Transverse colon (tissue), 4 donors: ENCODE results near the gene KLHL25. TPM values are rescaled to one million over a fixed set of nuclear protein-coding genes. Genes with fewer than 3 reads are reported as not detected.

Experiments used
- DNase-seq: peaks from one replicate; pipeline ENCODE4 v3.0.0-alpha.2; 2019
- H3K27ac ChIP-seq, 4 donors: fragments of 200-600 bp; sonication (generic); 2 replicates each; pipeline ENCODE4 v1.5.1; 2016 to 2018; ENCODE audit warnings: inconsistent platforms in 4 of 4
- H3K27me3 ChIP-seq: fragments of 200-600 bp; sonication (generic); 2 replicates; pipeline ENCODE4 v1.5.1; 2017; ENCODE audit warnings: inconsistent platforms
- H3K36me3 ChIP-seq, 4 donors: fragments of 200-600 bp; sonication (generic); 2 replicates each; pipeline ENCODE4 v1.5.1; 2017 to 2019; ENCODE audit warnings: inconsistent platforms in 4 of 4
- H3K4me1 ChIP-seq, 4 donors: fragments of 200-600 bp; sonication (generic); 2 replicates each; pipeline ENCODE4 v1.5.1; 2017 to 2020; ENCODE audit warnings: inconsistent platforms in 4 of 4
- H3K4me3 ChIP-seq, 4 donors: fragments of 200-600 bp; sonication (generic); 1 replicate in 1 of 4; 2 replicates in 3 of 4; pipeline versions ENCODE4 v1.5.1 to v1.6.1; 2017 to 2019; ENCODE audit warnings: inconsistent platforms in 4 of 4
- H3K9me3 ChIP-seq, 2 donors: fragments of 200-600 bp; sonication (generic); 2 replicates each; pipeline ENCODE4 v1.5.1; 2017 to 2019; ENCODE audit warnings: inconsistent platforms in 2 of 2
- CTCF ChIP-seq, 5 experiments: fragments of 200-600 bp in 3 of 5; fragments of 450-650 bp in 2 of 5; sonication (generic) in 3 of 5; IDR thresholded peaks; 1 replicate in 2 of 5; 2 replicates in 3 of 5; pipeline ENCODE4 v1.5.1; 2016 to 2017; ENCODE audit warnings: antibody characterized with exemption in 5 of 5, inconsistent platforms in 3 of 5, mild to moderate bottlenecking in 2 of 5, moderate library complexity in 1 of 5
- EP300 ChIP-seq: sonication (generic); formaldehyde crosslinking; IDR thresholded peaks from one replicate; pipeline ENCODE4 v1.6.1; 2017; ENCODE audit warnings: antibody characterized with exemption, low read depth
- POLR2A ChIP-seq: fragments of 450-650 bp; IDR thresholded peaks from one replicate; pipeline ENCODE4 v1.6.1; 2016; ENCODE audit warnings: antibody characterized with exemption, mild to moderate bottlenecking, moderate library complexity
- POLR2AphosphoS5 ChIP-seq, 3 donors: sonication (generic); formaldehyde crosslinking; IDR thresholded peaks; one replicate each; pipeline ENCODE4 v1.6.1; 2016; ENCODE audit warnings: antibody characterized with exemption in 3 of 3
- WGBS, 2 donors: methylation state at CpG; one replicate each; pipeline ENCODE4 v1.1.5; 2018; ENCODE audit warnings: low coverage in 1 of 2; 5-methylcytosine and 5-hydroxymethylcytosine counted together
- in situ Hi-C, 4 donors: fragments of 200-750 bp; cut with MboI; loops; one replicate each; pipeline versions ENCODE4 v1.15.0 to v1.15.1; 2017; ENCODE audit warnings: low sequenced_read_pairs in 3 of 4, low pct_ligation_motif_present in 1 of 4, low pct_unique_long_range_greater_than_20kb in 1 of 4
- intact Hi-C: fragments of 100-400 bp; cut with DNase I; formaldehyde crosslinking; loops from one replicate; pipeline ENCODE4 v1.15.1; 2023; ENCODE audit warnings: low total_unique reads
- total RNA-seq, 4 donors: library from RNA; depleted of rRNA; stranded (reverse); fragments of >200 nt; gene quantifications; one replicate each; pipeline ENCODE4 v1.1.0, GENCODE V29; 2016

KLHL25 gene
- total RNA-seq, 4 donors from 2014 or later, result 10.1 to 36.0 (median 10.8) TPM

- 75 to 81% methylated on average over 1 of the region's 1 CpG for WGBS, 2 donors
- Histone ChIP-seq H3K27me3 (no peaks in the 10 kb centered on the region), H3K4me3 (no peak overlapping the region), H3K27ac (no peak overlapping the region), H3K4me1 (peaks cover 15 to 45% (median 31%) of the 10 kb centered on the region in 4 donors), H3K36me3 (peaks cover 0 to 89% (median 28%) of the 10 kb centered on the region in 4 donors), H3K9me3 (no peaks in the 10 kb centered on the region)
- intact Hi-C loops (no loop called here), in situ Hi-C loops (loop anchor here in 1 of 4 donors (25.0 kb wide), 1 partner anchor 435 kb away; no protein-coding TSS in a partner anchor)
- no peak for DNase-seq
- TF ChIP-seq POLR2A, result no peak
- TF ChIP-seq CTCF (IDR thresholded peaks at IDR 0.05), result no peak
- TF ChIP-seq POLR2AphosphoS5 (IDR thresholded peaks at IDR 0.05), result no peak
- no peak for TF ChIP-seq EP300
Measured at GRCh38 chr15:85722374-85723152, 72.2 kb downstream of the KLHL25 start.

- 88 to 100% methylated on average over 3 to 4 of the region's 4 CpGs for WGBS, 2 donors
- in situ Hi-C loops, result loop anchor here in 1 of 4 donors (25.0 kb wide), 1 partner anchor 432 kb away; no protein-coding TSS in a partner anchor
- no peak for TF ChIP-seq POLR2A
- no peak for TF ChIP-seq POLR2AphosphoS5 (IDR thresholded peaks at IDR 0.05)
- no peak for TF ChIP-seq CTCF (IDR thresholded peaks at IDR 0.05)
- TF ChIP-seq EP300, result no peak
- H3K27ac ChIP-seq, result no peak overlapping the region
- intact Hi-C loops, result no loop called here
- H3K4me1 ChIP-seq, result peaks cover 4 to 9% (median 5%) of the 10 kb centered on the region in 4 donors
- H3K4me3 ChIP-seq, result no peak overlapping the region
- DNase-seq, result no peak
- H3K27me3 ChIP-seq, result no peaks in the 10 kb centered on the region
- H3K36me3 ChIP-seq, result peaks cover 0 to 91% (median 37%) of the 10 kb centered on the region in 4 donors
- H3K9me3 ChIP-seq, result no peaks in the 10 kb centered on the region
Measured at GRCh38 chr15:85718981-85719380, 75.7 kb downstream of the KLHL25 start.

- in situ Hi-C loops, result loop anchor here in 1 of 4 donors (25.0 kb wide), 1 partner anchor 431 kb away; no protein-coding TSS in a partner anchor
- no peak for TF ChIP-seq POLR2AphosphoS5 (IDR thresholded peaks at IDR 0.05)
- TF ChIP-seq CTCF (IDR thresholded peaks at IDR 0.05), result no peak
- TF ChIP-seq EP300, result no peak
- no peak for TF ChIP-seq POLR2A
- Histone ChIP-seq H3K36me3 (peaks cover 0 to 89% (median 36%) of the 10 kb centered on the region in 4 donors), H3K4me1 (peaks cover 0 to 3% (median 0%) of the 10 kb centered on the region in 4 donors), H3K27me3 (no peaks in the 10 kb centered on the region), H3K4me3 (no peak overlapping the region), H3K9me3 (no peaks in the 10 kb centered on the region), H3K27ac (no peak overlapping the region)
- WGBS, 2 donors, result 81 to 87% methylated on average over 12 of the region's 12 CpGs
- intact Hi-C loops, result no loop called here
- no peak for DNase-seq
Measured at GRCh38 chr15:85718271-85718971, 76.3 kb downstream of the KLHL25 start.

GRCh38 chr15:85717212-85717611, 77.5 kb downstream of the KLHL25 start:
- Histone ChIP-seq H3K9me3 (no peaks in the 10 kb centered on the region), H3K4me3 (no peak overlapping the region), H3K36me3 (peaks cover 0 to 77% (median 34%) of the 10 kb centered on the region in 4 donors), H3K27ac (no peak overlapping the region), H3K27me3 (no peaks in the 10 kb centered on the region), H3K4me1 (no peaks in the 10 kb centered on the region)
- in situ Hi-C loops (loop anchor here in 1 of 4 donors (25.0 kb wide), 1 partner anchor 430 kb away; no protein-coding TSS in a partner anchor), intact Hi-C loops (no loop called here)
- TF ChIP-seq POLR2A (no peak), CTCF (IDR thresholded peaks at IDR 0.05) (no peak), EP300 (no peak), POLR2AphosphoS5 (IDR thresholded peaks at IDR 0.05) (peak in 1 of 3 donors; percentile 2)
- DNase-seq, result no peak
- 89 to 90% methylated on average over 2 of the region's 2 CpGs for WGBS, 2 donors
